NCI-H69 (cell line): ENCODE measurements around the gene DHRS11.
"Not testable (repeated sequence)": the region's sequence is repeated elsewhere in the genome, so short reads cannot be mapped to it uniquely, and the experiment has no call there.

Experiments
- DNase-seq: peaks from one replicate; lab custom pipeline; 2025; lab: John Stamatoyannopoulos, UW

Gene DHRS11

DNA sequence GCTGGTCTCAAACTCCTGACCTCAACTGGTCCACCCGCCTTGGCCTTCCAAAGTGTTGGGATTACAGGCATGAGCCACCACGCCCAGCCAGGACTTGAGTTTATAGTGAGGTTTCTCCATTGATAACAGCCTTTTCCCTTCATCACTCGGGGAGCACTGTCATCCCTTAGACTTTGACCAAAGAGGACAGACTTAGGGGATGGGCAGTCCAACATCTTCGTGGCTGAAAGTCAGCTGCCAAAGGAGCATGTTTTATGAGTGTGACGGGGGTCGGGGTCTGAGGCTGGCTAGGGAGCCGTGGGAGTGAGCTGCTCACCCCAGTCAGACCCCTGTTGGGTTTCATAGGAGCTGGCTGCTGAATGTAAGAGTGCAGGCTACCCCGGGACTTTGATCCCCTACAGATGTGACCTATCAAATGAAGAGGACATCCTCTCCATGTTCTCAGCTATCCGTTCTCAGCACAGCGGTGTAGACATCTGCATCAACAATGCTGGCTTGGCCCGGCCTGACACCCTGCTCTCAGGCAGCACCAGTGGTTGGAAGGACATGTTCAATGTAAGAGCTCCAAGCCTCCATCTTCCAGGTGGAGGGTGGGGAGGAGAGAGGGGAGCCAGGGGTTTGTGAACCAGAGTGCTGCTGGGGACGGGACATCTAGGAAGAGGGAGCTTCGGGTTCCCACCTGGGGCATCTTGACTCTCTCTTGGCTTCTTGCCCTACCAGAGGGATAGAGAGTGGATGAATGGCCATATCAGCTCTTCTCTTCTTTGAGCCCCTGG, 3.1 kb downstream of the DHRS11 start:
- DNase-seq = no peak

DNA sequence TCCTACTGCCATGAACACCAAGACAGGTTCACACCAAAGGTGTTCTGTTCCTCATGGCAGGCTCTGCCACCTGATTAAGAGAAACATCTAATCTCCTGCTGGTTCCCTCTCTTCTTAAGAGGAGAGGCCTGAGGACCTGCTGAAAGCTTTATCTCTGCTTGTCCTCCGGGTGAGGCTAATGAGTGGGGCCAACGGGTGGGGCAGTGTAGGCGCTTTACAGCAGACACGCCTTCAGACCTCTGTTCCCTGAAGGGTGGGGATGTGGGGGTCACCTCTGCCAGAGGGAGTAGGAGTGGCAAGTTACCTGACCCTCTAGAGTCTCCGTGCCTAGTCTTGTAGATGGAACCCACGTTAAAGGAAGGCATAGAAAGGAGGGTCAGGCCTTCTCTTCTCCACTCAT, 5.5 kb downstream of the DHRS11 start:
- DNase-seq = no peak

DNA sequence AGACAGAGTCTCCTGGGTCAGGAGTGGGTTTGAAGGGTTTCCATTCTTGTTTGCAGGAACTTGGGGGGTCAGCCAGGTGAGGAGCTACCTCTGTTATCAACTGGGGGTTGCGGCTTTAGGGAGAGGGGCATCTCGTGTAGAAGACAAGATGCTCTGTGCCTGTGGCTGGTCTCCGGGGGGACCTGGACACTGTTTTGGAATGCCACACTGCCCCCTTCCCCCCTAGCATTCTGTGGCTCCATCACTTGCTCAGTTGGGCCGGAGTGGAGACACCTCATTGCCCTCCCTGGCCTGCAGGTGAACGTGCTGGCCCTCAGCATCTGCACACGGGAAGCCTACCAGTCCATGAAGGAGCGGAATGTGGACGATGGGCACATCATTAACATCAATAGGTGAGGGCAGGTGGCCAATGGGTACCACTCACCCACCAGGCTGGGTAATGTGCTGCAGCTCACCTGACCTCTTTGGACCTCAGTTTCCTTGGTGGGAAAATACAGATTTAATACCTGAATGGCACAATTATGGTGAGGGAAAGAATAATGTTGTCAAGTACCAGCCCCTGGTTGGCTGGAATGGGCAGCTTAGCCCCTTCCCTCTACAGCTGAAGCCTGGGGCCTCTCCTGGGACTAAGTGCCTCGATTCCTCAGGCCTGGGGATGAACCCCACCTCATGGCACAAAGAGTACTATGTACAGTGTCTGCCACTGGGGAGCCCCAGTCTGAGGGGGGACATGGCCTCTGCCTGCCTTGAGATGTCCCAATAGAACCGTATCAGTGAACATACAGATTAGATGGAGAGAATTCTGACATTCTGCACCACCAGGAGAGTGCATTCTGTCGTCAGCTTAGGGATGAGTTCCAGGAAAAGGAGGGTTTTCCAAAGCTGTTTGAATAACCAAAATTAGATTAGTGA, 6.4 kb downstream of the DHRS11 start:
- DNase-seq = no peak

DNA sequence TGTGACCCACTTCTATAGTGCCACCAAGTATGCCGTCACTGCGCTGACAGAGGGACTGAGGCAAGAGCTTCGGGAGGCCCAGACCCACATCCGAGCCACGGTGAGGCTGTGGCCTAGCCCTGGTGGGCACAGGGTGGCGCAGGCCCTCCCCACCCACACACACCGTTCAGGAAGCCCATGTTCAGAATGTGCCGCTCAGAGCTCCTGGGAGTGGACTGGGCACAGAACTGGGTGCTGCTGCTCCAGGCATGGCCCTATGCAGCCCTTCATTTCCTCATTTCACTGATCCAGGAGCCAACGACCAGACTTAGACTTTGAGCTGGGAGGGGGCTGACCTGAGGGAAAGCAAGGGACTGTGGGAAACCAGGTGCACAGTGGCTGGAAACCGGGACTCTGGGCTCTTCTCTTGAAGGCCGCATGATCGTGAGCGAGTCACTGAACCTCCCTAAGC, 7.3 kb downstream of the DHRS11 start:
- no peak for DNase-seq

DNA sequence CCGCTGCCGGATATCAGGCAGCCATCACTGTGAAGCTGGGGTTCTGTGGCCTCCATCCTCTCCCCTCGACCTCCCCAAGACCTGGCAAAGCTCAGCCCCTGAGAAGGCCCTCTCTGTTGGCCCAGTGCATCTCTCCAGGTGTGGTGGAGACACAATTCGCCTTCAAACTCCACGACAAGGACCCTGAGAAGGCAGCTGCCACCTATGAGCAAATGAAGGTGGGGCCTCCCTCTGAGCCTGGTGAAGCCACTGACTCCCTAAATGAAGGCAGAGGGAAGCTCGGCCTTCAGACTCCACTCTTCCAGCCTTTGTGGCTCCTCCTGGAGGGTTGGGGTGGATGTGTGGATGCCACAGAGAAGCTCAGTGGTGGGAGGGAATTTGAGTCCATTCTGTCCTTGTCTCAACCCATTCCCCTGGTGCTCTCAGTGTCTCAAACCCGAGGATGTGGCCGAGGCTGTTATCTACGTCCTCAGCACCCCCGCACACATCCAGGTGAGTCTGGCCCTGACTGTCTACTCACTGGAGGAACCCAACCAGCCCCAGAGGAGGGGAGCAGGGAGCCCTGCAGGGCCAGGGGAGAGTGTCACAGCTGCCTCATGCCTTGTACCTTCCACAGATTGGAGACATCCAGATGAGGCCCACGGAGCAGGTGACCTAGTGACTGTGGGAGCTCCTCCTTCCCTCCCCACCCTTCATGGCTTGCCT, 8.0 kb downstream of the DHRS11 start:
- DNase-seq = no peak

DNA sequence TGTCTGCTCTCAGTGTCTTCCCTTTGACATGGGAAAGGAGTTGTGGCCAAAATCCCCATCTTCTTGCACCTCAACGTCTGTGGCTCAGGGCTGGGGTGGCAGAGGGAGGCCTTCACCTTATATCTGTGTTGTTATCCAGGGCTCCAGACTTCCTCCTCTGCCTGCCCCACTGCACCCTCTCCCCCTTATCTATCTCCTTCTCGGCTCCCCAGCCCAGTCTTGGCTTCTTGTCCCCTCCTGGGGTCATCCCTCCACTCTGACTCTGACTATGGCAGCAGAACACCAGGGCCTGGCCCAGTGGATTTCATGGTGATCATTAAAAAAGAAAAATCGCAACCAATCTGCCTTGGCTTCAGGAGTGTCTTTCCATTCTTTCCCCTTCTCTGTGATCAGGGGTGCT, 8.8 kb downstream of the DHRS11 start:
- DNase-seq = no peak

GRCh38 chr17:36600936-36601302, 9.2 kb downstream of the DHRS11 start:
- DNase-seq = peak; percentile 73

DNA sequence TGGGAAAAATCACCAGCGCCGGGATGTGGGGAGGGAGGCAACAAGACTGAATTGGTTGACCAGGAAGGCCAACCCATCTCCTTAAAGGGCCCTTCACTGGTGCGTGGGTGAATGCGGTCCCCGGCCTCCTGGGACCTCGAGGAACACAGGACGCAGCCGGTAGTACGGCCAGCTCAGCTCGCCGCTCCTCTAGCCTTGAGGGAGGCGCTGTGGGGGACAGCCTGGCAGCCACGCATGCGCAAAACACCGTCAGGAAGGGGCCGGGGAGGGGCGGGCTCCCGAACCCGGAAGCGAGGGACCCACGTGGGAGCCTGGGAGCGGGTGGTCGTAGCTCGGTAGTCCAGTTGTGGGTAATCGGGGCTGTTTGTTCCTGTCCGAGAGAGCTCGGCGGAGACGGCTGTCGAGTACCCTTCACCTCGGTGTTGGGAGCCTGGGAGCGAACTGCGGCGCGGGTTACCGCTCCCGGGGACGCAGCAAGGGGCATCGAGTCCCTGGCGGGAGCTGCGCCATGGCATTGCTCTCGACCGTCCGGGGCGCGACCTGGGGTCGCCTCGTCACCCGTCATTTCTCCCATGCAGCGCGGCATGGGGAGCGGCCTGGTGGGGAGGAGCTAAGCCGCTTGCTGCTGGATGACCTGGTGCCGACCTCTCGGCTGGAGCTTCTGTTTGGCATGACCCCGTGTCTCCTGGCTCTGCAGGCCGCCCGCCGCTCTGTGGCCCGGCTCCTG, 9.8 kb downstream of the DHRS11 start, which contains the start of gene MRM1:
Gene MRM1 (plus strand): TSS at position 281 of the 727 bp plus-strand sequence. CDS start 228 bp downstream, at position 509.
- peak; percentile 96 for DNase-seq

DNA sequence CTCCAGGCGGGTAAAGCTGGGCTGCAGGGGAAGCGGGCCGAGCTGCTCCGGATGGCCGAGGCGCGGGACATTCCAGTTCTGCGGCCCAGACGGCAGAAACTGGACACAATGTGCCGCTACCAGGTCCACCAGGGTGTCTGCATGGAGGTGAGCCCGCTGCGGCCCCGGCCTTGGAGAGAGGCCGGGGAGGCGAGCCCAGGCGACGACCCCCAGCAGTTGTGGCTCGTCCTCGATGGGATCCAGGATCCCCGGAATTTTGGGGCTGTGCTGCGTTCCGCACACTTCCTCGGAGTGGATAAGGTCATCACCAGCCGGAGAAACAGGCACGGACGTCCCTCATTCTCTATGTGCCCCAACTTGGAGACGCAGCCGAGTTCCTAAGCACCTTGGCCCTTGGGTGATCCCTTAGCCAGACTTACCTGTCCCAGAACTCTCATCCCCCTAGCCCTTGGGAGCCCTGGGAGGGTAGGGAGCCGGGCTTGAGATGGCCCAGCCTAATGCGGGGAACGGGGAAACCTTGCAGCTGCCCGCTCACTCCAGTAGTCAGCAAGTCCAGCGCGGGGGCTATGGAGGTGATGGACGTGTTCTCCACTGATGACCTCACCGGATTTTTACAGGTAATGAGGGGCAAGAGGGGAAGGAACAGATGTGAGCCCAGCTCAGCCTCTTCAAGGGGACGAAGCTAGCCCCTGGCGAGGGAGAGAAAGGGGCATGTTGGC, 10.5 kb downstream of the DHRS11 start:
- DNase-seq = peak; percentile 66

- DNase-seq = peak; percentile 86
Measured at GRCh38 chr17:36602924-36603384, 11.3 kb downstream of the DHRS11 start.

DNA sequence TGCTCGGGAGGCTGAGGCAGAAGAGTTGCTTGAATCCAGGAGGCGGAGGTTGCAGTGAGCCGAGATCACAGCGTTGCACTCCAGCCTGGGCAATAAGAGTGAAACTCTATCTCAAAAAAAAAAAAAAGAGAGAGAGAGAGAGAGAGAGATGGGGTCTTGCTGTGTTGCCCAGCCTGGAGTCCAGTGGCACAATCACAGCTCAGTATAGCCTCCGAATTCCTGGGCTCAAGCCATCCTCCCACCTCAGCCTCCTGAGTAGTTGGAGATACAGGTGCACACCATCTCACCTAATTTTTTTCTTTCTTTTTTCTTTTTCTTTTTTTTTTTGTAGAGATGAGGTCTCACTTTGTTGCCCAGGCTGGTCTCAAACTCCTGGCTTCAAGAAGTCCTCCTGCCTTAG, 13.3 kb downstream of the DHRS11 start:
- DNase-seq = not testable (repeated sequence)

DNA sequence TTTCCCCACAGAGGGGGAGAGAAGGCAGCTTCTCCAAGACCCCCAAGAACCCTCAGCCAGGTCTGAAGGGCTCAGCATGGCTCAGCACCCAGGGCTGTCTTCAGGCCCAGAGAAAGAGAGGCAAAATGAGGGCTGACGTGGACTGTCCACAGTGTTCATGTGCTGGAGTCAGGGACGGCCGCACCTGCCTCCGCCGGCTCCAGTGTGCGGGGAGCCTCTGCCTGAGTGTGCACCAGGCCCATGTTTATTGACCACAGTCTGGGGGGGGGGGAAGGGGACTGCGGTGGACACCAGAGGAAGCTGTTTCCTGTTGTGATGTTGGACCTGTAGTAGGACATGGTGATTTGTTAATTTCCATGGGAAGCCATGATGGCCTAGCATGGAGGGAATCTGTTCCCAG, 16.6 kb downstream of the DHRS11 start:
- DNase-seq = no peak

DNA sequence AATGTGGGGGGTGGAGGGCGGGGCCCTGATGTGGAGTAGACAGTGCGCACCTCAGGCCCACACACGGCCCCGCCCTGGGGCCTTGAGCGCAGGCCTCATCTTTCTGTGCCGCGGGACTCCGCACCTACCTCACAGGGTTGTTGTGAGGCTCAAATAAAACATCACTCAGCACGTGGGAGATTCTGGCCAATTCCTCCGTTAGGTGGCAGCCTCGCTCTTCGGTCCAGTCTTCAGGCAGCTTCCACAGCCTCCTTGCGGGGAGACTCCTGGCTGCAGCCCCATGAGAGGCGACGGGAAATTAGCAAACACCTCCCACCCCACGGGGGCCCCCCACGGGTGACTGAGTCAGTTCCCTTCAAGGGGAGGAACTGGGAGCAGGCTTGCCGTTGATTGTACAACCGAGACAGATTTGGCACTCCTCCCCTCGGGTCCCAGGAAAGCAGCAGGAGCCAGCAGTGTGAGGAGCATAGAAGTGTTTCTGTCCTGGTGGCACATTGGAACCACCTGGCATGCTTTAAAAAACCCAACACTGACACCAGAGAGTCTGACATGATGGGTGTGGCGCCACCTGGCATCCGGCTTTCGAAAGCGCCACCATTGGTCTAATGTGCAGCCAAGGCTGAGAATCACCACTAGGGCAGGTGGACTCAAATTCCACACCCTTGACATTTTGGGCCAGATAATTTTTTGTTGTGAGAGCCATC, 17.3 kb downstream of the DHRS11 start:
- peak; percentile 94 for DNase-seq

DNA sequence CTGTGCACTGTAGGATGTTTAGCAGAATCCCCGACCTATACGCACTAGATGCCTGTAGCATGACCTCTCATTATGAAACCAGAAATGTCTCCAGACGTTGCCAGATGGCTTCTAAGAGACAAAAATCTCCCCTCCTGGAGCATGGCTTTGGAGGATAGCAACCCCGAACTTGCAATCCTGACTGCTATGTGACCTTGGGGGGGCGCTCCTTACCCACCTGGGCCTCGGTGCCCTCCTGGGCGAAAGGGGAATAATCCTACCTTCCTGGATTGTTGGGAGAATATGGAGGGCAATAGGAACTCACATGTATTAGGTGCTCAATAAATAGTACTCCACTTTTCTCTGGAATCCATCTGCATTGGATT, 17.8 kb downstream of the DHRS11 start:
- DNase-seq = no peak

- DNase-seq = no peak
Measured at GRCh38 chr17:36610474-36610873, 18.8 kb downstream of the DHRS11 start.

DNA sequence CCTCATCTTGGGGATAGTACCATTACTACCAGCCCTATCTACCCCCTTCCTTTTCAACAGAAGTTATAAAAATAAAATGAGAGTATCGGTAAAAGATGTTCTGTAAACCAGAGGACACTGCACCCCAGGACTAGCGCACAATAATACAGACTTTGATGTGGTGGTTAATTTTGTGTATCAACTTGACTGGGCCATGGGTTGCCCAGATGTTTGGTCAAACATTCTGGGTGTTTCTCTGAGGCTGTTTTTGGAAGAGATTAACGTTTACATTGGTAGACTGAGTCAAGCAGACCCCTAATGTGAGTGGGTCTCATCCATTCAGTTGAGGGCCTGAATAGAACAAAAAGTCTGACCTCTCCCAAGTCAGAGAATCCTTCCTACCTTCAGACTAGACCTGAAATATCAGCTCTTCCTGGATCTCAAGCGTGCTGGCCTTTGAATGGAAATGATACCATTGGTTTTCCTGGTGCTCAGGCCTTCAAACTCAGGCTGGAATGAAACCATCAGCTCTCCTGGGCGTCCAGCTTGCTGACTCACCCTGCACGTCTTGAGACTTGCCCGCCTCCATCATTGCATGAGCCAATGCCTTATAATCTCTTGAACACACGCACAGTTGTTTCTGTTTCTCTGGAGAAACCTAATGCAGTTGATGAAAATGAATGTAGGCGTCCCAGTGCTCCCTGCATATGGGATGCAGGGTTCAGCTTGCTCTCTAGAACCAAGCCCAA, 19.8 kb downstream of the DHRS11 start:
- no peak for DNase-seq

DNA sequence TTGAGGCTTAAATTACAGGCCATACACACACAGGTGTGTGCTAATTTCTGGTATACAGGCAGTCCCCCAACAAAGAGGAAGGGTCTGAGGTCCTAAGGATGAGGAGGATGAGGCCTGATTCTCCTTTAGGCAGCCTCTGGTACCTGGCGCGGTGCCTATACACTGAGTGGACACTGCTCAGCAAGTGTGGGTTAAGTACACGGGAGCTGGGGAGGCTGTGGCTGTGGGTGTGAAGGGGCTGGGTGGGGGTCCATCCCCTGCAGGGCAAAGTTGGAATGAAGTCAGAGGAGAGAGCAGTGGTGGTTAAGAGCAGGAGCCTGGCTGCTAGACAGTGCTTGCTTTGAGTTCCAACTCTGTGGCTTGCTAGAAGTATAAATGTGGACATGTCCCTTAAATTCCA, 20.6 kb downstream of the DHRS11 start:
- DNase-seq = no peak

DNA sequence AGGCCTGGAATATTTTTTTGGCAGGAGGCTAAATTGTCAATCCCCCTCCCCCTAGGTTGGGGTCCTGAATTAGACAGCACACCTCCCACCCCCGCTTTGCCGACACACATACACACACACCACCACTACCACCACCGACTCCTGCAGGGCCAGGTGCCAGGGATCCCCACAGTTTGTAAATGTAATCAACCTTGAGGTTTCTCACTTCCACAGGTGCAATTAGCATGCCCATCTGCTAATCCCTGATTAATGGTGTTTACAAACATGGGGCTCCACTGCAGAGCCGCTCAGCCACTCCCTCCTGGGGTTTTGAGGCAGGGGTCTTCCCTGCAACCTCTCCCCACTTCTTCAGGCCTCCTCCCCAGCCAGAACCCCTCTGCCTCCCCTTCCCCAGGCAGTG, 21.5 kb downstream of the DHRS11 start:
- peak; percentile 78 for DNase-seq

DNA sequence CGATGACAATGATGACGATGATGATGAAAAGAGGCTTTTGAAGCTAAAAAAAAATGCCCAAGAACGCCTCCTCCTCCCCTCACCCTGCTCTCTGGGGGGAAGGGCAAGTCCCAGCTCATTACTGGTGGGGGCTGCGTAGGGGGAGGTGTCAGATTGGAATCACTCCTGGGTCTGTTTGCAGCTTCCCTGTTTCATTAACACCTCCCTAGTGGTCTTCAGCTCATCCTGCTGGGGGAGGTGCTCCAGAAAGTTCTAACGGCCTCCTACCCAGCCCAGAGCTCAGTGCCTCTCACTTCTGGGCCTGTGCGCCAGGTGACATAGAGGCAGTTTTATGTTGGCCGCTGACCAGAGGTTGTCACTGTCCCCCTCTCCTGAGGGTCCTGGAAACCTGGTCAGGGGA, 22.4 kb downstream of the DHRS11 start:
- DNase-seq = no peak

GRCh38 chr17:36614933-36615332, 23.3 kb downstream of the DHRS11 start:
- DNase-seq = no peak
